ENCODE results near the gene XAGE5.
"Not testable (repeated sequence)": the region's sequence is repeated elsewhere in the genome, so short reads cannot be mapped to it uniquely, and the experiment has no call there.

The XAGE5 gene

DNA sequence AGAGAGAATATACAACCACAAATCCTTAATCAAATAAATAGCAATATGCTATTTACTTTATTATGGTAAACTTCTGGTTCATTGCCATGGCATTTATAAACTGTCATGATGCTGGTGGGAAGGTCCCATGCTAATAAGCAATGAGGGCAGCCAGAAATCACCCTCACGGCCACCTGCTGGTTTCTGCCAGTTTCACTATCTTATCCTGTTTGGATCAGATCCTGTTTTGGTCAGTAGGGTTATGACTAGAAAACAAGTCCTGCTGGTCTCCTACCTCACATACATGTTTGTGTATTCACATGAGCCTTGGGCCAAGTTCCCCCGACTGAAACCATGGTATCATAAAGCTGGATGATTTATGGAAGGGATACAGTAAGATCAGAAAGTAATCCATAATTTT, 28.1 kb downstream of the XAGE5 start:
- no peaks in the 10 kb centered on the region for H3K27me3 ChIP-seq (ENCODE audit: insufficient read depth, poor library complexity, severe bottlenecking)
- DNase-seq (ENCODE audit: low read depth in 1 of 2, low spot score in 1 of 2) = no peak
- TF ChIP-seq, protein P1, sequence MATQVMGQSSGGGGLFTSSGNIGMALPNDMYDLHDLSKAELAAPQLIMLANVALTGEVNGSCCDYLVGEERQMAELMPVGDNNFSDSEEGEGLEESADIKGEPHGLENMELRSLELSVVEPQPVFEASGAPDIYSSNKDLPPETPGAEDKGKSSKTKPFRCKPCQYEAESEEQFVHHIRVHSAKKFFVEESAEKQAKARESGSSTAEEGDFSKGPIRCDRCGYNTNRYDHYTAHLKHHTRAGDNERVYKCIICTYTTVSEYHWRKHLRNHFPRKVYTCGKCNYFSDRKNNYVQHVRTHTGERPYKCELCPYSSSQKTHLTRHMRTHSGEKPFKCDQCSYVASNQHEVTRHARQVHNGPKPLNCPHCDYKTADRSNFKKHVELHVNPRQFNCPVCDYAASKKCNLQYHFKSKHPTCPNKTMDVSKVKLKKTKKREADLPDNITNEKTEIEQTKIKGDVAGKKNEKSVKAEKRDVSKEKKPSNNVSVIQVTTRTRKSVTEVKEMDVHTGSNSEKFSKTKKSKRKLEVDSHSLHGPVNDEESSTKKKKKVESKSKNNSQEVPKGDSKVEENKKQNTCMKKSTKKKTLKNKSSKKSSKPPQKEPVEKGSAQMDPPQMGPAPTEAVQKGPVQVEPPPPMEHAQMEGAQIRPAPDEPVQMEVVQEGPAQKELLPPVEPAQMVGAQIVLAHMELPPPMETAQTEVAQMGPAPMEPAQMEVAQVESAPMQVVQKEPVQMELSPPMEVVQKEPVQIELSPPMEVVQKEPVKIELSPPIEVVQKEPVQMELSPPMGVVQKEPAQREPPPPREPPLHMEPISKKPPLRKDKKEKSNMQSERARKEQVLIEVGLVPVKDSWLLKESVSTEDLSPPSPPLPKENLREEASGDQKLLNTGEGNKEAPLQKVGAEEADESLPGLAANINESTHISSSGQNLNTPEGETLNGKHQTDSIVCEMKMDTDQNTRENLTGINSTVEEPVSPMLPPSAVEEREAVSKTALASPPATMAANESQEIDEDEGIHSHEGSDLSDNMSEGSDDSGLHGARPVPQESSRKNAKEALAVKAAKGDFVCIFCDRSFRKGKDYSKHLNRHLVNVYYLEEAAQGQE (IDR thresholded peaks at IDR 0.05; ENCODE audit: insufficient replicate concordance, low read depth) = no peak
- TF ChIP-seq GABPA (IDR thresholded peaks at IDR 0.05; ENCODE audit: low read depth) = no peak
- TF ChIP-seq, protein P2, sequence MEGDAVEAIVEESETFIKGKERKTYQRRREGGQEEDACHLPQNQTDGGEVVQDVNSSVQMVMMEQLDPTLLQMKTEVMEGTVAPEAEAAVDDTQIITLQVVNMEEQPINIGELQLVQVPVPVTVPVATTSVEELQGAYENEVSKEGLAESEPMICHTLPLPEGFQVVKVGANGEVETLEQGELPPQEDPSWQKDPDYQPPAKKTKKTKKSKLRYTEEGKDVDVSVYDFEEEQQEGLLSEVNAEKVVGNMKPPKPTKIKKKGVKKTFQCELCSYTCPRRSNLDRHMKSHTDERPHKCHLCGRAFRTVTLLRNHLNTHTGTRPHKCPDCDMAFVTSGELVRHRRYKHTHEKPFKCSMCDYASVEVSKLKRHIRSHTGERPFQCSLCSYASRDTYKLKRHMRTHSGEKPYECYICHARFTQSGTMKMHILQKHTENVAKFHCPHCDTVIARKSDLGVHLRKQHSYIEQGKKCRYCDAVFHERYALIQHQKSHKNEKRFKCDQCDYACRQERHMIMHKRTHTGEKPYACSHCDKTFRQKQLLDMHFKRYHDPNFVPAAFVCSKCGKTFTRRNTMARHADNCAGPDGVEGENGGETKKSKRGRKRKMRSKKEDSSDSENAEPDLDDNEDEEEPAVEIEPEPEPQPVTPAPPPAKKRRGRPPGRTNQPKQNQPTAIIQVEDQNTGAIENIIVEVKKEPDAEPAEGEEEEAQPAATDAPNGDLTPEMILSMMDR (IDR thresholded peaks at IDR 0.05; ENCODE audit: insufficient read depth, low read length) = no peak
- TF ChIP-seq SPI1 (IDR thresholded peaks at IDR 0.05; ENCODE audit: borderline replicate concordance, low read depth) = no peak
- no peak for TF ChIP-seq POLR2AphosphoS5 (IDR thresholded peaks at IDR 0.05; ENCODE audit: low read depth)
- no peak overlapping the region for H3K4me3 ChIP-seq (replicated peaks; ENCODE audit: insufficient read depth, low read length)
- no peak overlapping the region for H3K27ac ChIP-seq (replicated peaks)

DNA sequence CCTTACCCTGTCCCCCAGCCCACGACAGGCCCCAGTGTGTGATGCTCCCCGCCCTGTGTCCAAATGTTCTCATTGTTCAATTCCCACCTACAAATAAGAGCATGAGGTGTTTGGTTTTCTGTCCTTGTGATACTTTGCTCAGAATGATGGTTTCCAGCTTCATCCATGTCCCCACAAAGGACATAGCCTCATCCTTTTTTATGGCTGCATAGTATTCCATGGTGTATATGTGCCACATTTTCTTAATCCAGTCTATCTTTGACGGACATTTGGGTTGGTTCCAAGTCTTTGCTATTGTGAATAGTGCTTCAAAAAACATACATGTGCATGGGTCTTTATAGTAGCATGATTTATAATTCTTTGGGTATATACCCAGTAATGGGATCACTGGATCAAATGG, 32.5 kb downstream of the XAGE5 start:
- not testable (repeated sequence) for H3K27me3 ChIP-seq (ENCODE audit: insufficient read depth, poor library complexity, severe bottlenecking); H3K27ac ChIP-seq (replicated peaks); H3K4me3 ChIP-seq (replicated peaks; ENCODE audit: insufficient read depth, low read length); DNase-seq (ENCODE audit: low read depth in 1 of 2, low spot score in 1 of 2)

DNA sequence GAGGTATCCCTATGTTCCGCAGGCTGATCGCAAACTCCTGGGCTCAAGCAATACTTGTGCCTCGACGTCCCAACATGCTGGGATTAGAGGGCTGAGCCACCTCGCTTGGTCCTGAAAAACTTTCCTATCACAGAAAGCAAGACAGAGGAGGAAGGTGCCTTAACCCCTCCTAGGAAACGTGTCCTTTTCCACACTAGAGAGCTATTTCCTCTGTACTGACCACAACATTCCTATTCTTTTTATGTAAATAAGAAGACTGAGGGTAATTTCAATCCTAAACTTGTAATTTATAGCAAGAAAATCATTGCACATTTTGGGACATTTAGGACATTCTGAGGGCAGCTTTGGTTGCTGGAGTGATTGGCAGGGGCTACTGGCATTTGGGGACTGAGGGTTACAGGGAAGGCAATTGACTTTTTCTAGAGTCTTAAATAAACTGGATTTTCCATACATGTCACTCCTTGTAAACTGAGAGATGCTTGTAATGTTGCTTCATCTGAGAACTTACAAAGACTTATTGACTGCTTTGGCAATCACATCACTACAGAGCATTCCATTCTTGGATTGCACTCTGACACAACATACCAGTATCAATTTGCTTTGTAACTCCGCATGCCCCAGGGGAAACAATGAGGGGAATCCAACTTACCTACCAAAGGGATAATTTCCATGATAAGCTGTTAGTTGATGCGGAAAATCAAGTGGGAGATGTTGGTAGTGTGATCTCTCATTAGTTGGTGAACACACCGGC, 41.2 kb downstream of the XAGE5 start:
- TF ChIP-seq POLR2AphosphoS5 (IDR thresholded peaks at IDR 0.05; ENCODE audit: low read depth) = no peak
- Histone ChIP-seq H3K27me3 (ENCODE audit: insufficient read depth, poor library complexity, severe bottlenecking) (no peaks in the 10 kb centered on the region), H3K27ac (replicated peaks) (no peak overlapping the region), H3K4me3 (replicated peaks; ENCODE audit: insufficient read depth, low read length) (no peak overlapping the region)
- DNase-seq (ENCODE audit: low read depth in 1 of 2, low spot score in 1 of 2) = no peak

DNA sequence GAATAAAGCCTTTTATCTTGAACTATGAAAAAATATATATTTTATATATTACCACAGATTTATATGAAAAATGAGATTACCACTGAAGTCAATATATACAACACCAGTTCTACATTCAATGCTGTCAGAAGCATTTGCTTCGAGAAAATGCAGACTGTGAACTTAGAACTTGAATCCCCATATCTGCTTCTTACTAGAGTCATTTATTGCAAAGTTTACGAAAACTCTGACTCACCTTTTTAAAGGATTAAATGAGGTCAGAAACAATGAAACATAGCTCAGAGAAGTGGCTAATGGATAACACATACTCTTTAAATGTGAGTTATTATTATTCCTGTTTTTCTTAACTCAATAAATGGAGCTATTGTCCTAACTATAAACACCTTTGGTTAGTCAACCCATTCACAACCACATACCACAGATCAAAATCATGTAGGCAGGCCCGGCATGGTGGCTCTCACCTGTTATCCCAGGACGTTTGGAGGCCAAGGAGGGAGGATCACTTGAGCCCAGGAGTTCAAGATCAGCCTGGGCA, 46.0 kb downstream of the XAGE5 start:
- DNase-seq (ENCODE audit: low read depth in 1 of 2, low spot score in 1 of 2); H3K27me3 ChIP-seq (ENCODE audit: insufficient read depth, poor library complexity, severe bottlenecking); H3K4me3 ChIP-seq (replicated peaks; ENCODE audit: insufficient read depth, low read length); H3K27ac ChIP-seq (replicated peaks): not testable (repeated sequence)

DNA sequence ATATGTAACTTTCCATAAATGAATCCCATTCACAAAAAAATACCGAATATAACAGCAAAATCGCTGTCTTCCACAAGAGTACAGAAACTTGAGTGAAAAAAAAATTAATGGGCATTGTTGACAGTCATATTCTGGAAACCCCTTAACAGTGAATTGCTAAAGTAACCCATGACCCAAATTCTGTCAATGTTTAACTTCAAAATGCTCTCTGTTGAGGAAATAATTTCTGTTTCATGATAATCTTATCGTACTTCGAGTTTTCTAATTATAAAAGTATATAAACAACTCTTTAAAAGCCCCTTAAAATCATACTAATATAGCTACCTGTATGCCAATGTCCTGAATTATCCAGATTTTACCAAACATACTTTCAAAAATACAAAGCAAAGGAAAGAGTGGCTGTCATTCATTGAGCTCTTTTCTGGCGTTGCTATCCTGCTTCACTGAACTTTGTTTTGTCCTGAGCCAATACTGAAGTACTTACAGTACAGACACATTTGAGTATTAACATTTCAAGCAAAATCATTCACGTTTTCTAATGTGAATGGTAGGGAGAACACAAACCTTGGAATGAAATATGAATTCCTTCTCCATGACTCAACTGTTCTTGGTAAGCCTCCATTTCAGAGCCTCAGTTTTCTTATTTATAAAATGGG, 54.4 kb downstream of the XAGE5 start:
- DNase-seq (ENCODE audit: low read depth in 1 of 2, low spot score in 1 of 2) = no peak

More for the DNA sequence above, 54.4 kb downstream of the XAGE5 start:
- H3K4me3 ChIP-seq (replicated peaks; ENCODE audit: insufficient read depth, low read length) = no peak overlapping the region
- H3K27ac ChIP-seq (replicated peaks) = no peak overlapping the region
- TF ChIP-seq GABPA (IDR thresholded peaks at IDR 0.05; ENCODE audit: low read depth) (no peak), POLR2AphosphoS5 (IDR thresholded peaks at IDR 0.05; ENCODE audit: low read depth) (no peak), SPI1 (IDR thresholded peaks at IDR 0.05; ENCODE audit: borderline replicate concordance, low read depth) (no peak)
- TF ChIP-seq, protein P2 (IDR thresholded peaks at IDR 0.05; ENCODE audit: insufficient read depth, low read length) = no peak
- TF ChIP-seq, protein P1 (IDR thresholded peaks at IDR 0.05; ENCODE audit: insufficient replicate concordance, low read depth) = no peak
- peaks cover 2% of the 10 kb centered on the region for H3K27me3 ChIP-seq (ENCODE audit: insufficient read depth, poor library complexity, severe bottlenecking)
